GM12892 (cell line): Measurements from ENCODE around the gene EFNB3.

Experiments used
- POLR2A ChIP-seq: IDR thresholded peaks from 2 replicates; pipeline ENCODE4 v1.6.1; 2011; ENCODE audit warnings: low read depth, low read length, control low read depth
- POLR2AphosphoS5 ChIP-seq: IDR thresholded peaks from 2 replicates; pipeline ENCODE4 v1.6.1; 2011; ENCODE audit warnings: low read depth, low read length, control low read depth
- TAF1 ChIP-seq: IDR thresholded peaks from 2 replicates; pipeline ENCODE4 v1.6.1; 2011; ENCODE audit warnings: low read depth, mild to moderate bottlenecking, control low read depth, low read length, borderline replicate concordance

GRCh38 chr17:7721612-7722011 is 16.6 kb downstream of the EFNB3 start:
- TF ChIP-seq POLR2A (no peak), POLR2AphosphoS5 (no peak), TAF1 (no peak)
